ENCODE measurements around the gene SSUH2.
A peak's percentile ranks its signal among the peaks of the same experiment; 100 is the strongest.

Gene SSUH2

GRCh38 chr3:8578282-8578681 is 66.3 kb downstream of the SSUH2 start:
- no peak for DNase-seq

GRCh38 chr3:8576841-8577571 is 67.6 kb downstream of the SSUH2 start:
- no peak for DNase-seq

- DNase-seq = no peak
These were observed 68.2 kb downstream of the SSUH2 start for GRCh38 chr3:8576436-8576835.

- no peak for DNase-seq
These were observed 69.1 kb downstream of the SSUH2 start for GRCh38 chr3:8575364-8576104.

GRCh38 chr3:8574670-8575322 is 69.8 kb downstream of the SSUH2 start:
- no peak for DNase-seq

GRCh38 chr3:8574040-8574669 is 70.4 kb downstream of the SSUH2 start:
- DNase-seq = no peak

GRCh38 chr3:8573342-8573926 is 71.2 kb downstream of the SSUH2 start:
- DNase-seq = no peak

- peak; percentile 47 to 56 (median 56) for DNase-seq
These were observed 73.3 kb downstream of the SSUH2 start for GRCh38 chr3:8571256-8571655.
